HG03342 (cell line): ENCODE data around the gene CRY2.
A peak's percentile ranks its signal among the peaks of the same experiment; 100 is the strongest.
"Not testable (repeated sequence)": the region's sequence is repeated elsewhere in the genome, so short reads cannot be mapped to it uniquely, and the experiment has no call there.

Experiments used
- ATAC-seq: cut with Tn5 transposase; IDR thresholded peaks from one replicate; pipeline ENCODE4 v1.9.1; 2021; ENCODE audit warnings: mild to moderate bottlenecking, moderate library complexity; ENCODE audit not compliant: unreplicated experiment

CRY2 gene

DNA sequence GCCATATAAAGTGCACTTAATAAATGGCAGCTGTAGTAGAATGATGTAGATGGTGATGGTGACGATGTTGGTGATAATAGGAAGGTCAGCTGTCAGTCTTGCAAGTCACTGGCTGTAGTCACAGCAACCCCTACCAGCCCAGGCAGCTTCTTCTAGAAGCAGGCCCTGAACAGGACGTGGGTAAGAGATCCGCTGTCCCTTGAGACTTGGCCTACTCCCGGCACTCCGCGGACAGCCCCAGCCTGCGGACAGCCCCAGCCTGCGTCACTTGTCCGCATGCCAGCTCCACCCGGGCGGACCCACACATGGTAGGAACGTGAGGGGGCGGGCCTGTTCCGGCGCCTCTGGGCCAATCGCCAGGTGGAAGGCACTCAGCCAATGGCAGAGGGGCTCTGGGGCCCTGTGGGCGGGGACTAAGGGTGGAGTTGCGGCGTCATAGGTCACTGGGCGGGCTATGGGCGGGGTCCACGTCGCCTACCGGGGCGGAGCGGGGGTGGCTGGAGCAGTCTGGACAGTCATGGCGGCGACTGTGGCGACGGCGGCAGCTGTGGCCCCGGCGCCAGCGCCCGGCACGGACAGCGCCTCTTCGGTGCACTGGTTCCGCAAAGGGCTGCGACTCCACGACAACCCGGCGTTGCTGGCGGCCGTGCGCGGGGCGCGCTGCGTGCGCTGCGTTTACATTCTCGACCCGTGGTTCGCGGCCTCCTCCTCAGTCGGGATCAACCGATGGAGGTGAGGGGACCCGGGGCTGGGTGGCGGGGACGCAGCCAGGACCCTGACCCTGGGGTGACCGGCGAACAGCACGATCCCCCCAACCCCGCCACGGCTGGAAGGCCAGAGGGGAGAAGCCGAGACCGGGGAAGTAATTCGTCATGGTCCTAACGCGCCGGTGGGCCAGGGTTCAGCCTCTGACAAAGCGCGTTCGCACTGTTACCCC is at the start of gene CRY2:
Gene CRY2 (plus strand): TSS at position 502 of the 937 bp plus-strand sequence. CDS start 16 bp downstream, at position 518.
- peak; percentile 86 for ATAC-seq

DNA sequence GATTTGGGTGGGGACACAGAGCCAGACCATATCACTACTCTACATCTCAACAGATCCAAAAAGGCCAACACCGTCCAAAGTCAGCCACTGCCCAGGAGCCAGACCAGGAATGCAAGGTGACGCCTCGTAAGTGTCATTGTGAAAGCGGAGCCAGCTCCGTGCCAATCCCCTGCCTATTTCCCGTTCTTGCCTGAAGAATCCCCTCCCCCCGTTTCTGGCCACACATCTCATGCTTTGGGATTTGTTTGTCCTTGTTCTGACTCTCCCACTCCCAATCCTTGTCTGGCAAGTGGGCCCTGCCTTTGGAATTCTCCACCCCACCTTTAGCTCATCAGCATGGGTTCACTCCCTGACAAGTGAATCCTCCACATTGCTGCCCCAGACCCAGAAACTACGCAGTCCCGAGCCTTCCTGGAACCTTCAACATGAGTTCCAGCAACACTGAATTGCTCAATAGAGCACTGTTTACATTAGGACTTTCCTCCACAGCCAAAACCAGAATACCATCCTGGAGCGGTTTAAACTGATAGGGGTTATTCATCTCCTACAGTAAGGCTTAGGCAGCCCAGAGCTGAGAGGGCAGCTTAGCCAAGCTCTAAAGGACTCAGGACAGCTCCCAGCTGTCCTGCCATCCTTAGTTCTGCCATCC is 48.4 kb upstream of the CRY2 start:
- no peak for ATAC-seq

GRCh38 chr11:45799562-45799961 is 47.7 kb upstream of the CRY2 start:
- ATAC-seq: no peak

DNA sequence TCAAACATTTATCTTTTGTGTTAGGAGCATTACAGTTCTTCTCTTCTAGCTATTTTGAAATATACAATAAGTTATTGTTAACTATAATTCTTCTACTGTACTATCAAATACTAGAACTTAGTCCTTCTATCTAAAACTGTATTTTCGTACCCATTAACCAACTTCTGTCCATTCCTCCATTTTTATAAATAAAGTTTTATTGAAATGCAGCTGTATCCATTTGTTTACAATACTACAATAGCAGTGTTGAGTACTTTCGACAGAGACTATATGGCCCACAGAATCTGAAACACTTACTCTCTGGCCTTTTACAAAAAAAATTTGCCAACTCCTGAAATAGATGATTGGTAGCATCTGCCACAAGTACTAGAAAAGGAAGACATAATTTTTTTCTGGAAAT is 47.0 kb upstream of the CRY2 start:
- no peak for ATAC-seq

GRCh38 chr11:45801723-45802315 is 45.5 kb upstream of the CRY2 start:
- ATAC-seq: no peak

- no peak for ATAC-seq
Observed at GRCh38 chr11:45802531-45803317, 44.6 kb upstream of the CRY2 start.

GRCh38 chr11:45803971-45804760 is 43.1 kb upstream of the CRY2 start:
- no peak for ATAC-seq

- ATAC-seq: peak; percentile 94
Observed at GRCh38 chr11:45804761-45805304, 42.4 kb upstream of the CRY2 start, which contains the start of gene SLC35C1. TSS of gene SLC35C1 (plus strand) at chr11:45805149. CDS start at chr11:45805802, 653 bp downstream.

GRCh38 chr11:45805305-45806071 is 41.8 kb upstream of the CRY2 start:
- peak; percentile 33 for ATAC-seq

DNA sequence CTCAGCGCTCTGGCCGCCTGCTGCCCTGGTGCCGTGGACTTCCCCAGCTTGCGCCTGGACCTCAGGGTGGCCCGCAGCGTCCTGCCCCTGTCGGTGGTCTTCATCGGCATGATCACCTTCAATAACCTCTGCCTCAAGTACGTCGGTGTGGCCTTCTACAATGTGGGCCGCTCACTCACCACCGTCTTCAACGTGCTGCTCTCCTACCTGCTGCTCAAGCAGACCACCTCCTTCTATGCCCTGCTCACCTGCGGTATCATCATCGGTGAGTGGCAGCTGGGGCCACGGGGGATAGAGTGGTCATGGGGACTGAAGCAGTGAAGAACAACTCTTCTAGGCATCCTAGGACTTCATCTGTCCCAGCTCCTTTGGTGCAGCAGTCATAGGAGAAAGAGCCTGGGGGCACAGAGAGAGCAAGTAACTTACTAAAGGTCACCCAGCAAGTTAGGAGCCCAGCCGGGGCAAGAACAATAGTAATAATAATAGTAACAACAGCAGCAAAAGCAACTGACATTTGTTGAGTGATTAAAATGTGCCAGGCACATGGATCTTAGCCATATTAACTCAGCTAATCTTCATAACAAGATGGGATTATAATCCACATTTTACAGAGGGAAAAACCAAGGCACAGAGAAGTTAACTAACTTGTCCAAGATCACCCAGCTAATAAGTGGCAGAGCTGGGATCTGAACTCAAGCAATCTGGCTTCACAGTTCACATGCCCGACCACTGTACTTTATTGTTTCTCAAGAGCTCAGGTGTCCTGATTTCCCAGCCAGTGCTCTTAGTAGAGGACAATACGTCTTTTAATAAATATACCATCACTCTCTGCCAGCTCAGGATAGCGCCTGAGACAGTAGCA is 41.0 kb upstream of the CRY2 start:
- no peak for ATAC-seq

- no peak for ATAC-seq
Observed at GRCh38 chr11:45806937-45807791, 40.1 kb upstream of the CRY2 start.

- ATAC-seq: no peak
Observed at GRCh38 chr11:45807792-45808238, 39.5 kb upstream of the CRY2 start.

GRCh38 chr11:45808427-45808826 is 38.8 kb upstream of the CRY2 start:
- not testable (repeated sequence) for ATAC-seq

DNA sequence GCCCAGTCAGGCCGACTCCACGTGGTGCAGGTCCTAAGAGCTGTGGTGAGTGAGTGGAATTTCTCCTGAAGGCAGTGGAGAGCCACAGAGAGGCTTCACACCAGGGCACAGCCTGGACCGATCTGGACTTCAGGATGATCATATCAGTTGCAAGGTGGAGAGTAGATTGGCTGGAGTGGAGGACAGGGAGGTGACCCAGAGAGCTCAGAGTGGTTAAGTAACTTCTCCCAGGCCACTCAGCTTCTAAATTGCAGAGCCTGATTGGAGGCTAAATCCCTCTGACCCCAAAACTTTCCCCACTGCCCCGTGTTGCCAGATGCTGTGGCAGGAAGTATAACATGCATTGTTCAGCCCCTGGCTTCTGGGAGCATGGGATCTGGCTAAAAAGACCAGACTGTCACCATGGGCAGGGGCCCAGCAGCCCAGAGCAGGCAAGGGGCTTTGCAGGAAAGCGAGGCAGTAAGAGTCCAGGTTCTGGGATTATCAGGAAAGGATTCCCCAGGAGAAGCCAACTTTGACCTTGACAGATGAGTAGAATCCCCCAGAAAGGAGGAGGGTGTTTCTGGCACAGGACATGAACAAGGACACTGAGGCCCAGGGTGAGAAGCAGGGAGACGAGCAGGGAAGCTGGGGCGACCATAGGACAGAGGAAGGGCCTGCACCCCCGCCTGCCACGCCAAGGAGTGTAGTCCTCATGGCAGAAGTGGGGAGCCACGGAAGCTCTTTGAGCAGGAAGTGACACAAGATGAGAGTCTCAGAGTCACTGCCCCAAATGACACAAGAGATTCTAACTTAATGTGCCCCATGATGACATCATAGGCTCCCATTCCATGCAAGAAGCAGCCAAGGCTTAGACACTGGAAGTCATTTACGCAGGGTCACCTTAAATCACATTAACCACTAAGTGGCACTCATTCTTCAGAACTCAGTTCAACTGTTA is 37.5 kb upstream of the CRY2 start:
- ATAC-seq: no peak

- ATAC-seq: no peak
Observed at GRCh38 chr11:45810431-45811108, 36.7 kb upstream of the CRY2 start.
